ENCODE results near the gene TCEAL2.
"Not testable (repeated sequence)": the region's sequence is repeated elsewhere in the genome, so short reads cannot be mapped to it uniquely, and the experiment has no call there.

Gene TCEAL2

GRCh38 chrX:102125436-102125835, at the start of gene TCEAL2:
Gene TCEAL2 (plus strand): TSS chrX:102125679. CDS start chrX:102126831, 1,152 bp downstream.
- DNase-seq = peak in 1 of 2 experiments; percentile 53

GRCh38 chrX:102077426-102077825, 48.1 kb upstream of the TCEAL2 start:
- no peak for DNase-seq

- DNase-seq = peak in 1 of 2 experiments; percentile 25
Measured at GRCh38 chrX:102085706-102086105, 39.8 kb upstream of the TCEAL2 start.

- DNase-seq = no peak
Measured at GRCh38 chrX:102113367-102113766, 12.1 kb upstream of the TCEAL2 start.

- DNase-seq = no peak
Measured at GRCh38 chrX:102115748-102116147, 9.7 kb upstream of the TCEAL2 start.

- DNase-seq = not testable (repeated sequence)
Measured at GRCh38 chrX:102125014-102125413, 465 bp upstream of the TCEAL2 start.

GRCh38 chrX:102126080-102126818, 770 bp downstream of the TCEAL2 start:
- not testable (repeated sequence) for DNase-seq

GRCh38 chrX:102126863-102127262, 1.4 kb downstream of the TCEAL2 start:
- DNase-seq = no peak

- peak; percentile 22 to 51 for DNase-seq
Measured at GRCh38 chrX:102129473-102129872, 4.0 kb downstream of the TCEAL2 start.

- no peak for DNase-seq
Measured at GRCh38 chrX:102138064-102138463, 12.6 kb downstream of the TCEAL2 start.

- not testable (repeated sequence) for DNase-seq
Measured at GRCh38 chrX:102140876-102141275, 15.4 kb downstream of the TCEAL2 start.

- not testable (repeated sequence) for DNase-seq
Measured at GRCh38 chrX:102141631-102142030, 16.2 kb downstream of the TCEAL2 start.

- not testable (repeated sequence) for DNase-seq
Measured at GRCh38 chrX:102142274-102142673, 16.8 kb downstream of the TCEAL2 start, which contains the start of gene TCEAL6. Gene TCEAL6 (minus strand): TSS chrX:102142481.

- DNase-seq = peak; percentile 18 to 69
Measured at GRCh38 chrX:102154218-102154860, 28.9 kb downstream of the TCEAL2 start.

- peak; percentile 2 to 50 for DNase-seq
Measured at GRCh38 chrX:102154900-102155805, 29.7 kb downstream of the TCEAL2 start.

GRCh38 chrX:102155806-102156179, 30.3 kb downstream of the TCEAL2 start, which contains the start of gene BEX5:
Gene BEX5 (minus strand): TSS chrX:102155977. CDS start chrX:102154265, 1,712 bp downstream.
- DNase-seq = peak; percentile 78 to 90

All from NCI-H524 (cell line).